CD4-positive, alpha-beta T cell (primary cell): Measurements from ENCODE around the gene MYOG. TPM values are rescaled to one million over a fixed set of nuclear protein-coding genes. Genes with fewer than 3 reads are reported as not detected.

Experiments used
- ATAC-seq: fragments of 200-7000 bp; cut with Tn5 transposase; one replicate; pipeline ENCODE4 v1.10.0; 2022; ENCODE audit warnings: mild to moderate bottlenecking; ENCODE audit not compliant: poor library complexity
- CTCF ChIA-PET: fragments of 350-600 bp; sonication (Branson Sonifier 250); formaldehyde crosslinking; loops from one replicate; lab custom pipeline; 2021; ENCODE audit warnings: antibody characterized with exemption, inconsistent platforms; lab: Charles Lee
- POLR2A ChIA-PET: fragments of 350-600 bp; sonication (Branson Sonifier 250); formaldehyde crosslinking; loops from one replicate; lab custom pipeline; 2021; ENCODE audit warnings: antibody characterized with exemption, inconsistent platforms; lab: Charles Lee
- DNase-seq, 14 experiments: peaks; one replicate each; pipeline ENCODE4 v3.0.0-alpha.2; 2013 to 2020; ENCODE audit warnings: mixed read lengths in 2 of 14
- H3K27ac ChIP-seq, 2 donors: one replicate each; pipeline versions ENCODE4 v1.5.1 to v1.7.0; 2013; ENCODE audit warnings: low read length in 2 of 2, low read depth in 1 of 2, mild to moderate bottlenecking in 1 of 2
- H3K27me3 ChIP-seq, 2 experiments: 1 replicate in 1 of 2; 2 replicates in 1 of 2; pipeline versions ENCODE4 v1.6.1 to v1.7.0; 2013; ENCODE audit warnings: low read length in 2 of 2, control low read depth in 1 of 2, mild to moderate bottlenecking in 1 of 2, moderate library complexity in 1 of 2; ENCODE audit not compliant: insufficient read depth in 2 of 2, control insufficient read depth in 1 of 2
- H3K36me3 ChIP-seq: one replicate; pipeline ENCODE4 v1.6.1; 2013; ENCODE audit warnings: low read length, control low read depth; ENCODE audit not compliant: insufficient read depth
- H3K4me1 ChIP-seq: one replicate; pipeline ENCODE4 v1.6.1; 2013; ENCODE audit warnings: low read length, control low read depth; ENCODE audit not compliant: insufficient read depth
- H3K4me3 ChIP-seq: one replicate; pipeline ENCODE4 v1.5.1; 2013; ENCODE audit warnings: mild to moderate bottlenecking, low read length, moderate library complexity
- H3K9me3 ChIP-seq, 2 experiments: 1 replicate in 1 of 2; 2 replicates in 1 of 2; pipeline versions ENCODE4 v1.6.1 to v1.7.0; 2013; ENCODE audit warnings: low read length in 2 of 2, mild to moderate bottlenecking in 2 of 2, control low read depth in 1 of 2, moderate library complexity in 1 of 2; ENCODE audit not compliant: control insufficient read depth in 1 of 2, insufficient read depth in 1 of 2
- H3K27ac Mint-ChIP-seq: one replicate; pipeline ENCODE4 v1.8.0; 2020; ENCODE audit warnings: mixed read lengths
- H3K27me3 Mint-ChIP-seq: one replicate; pipeline ENCODE4 v1.8.0; 2021; ENCODE audit warnings: mixed read lengths
- H3K36me3 Mint-ChIP-seq: one replicate; pipeline ENCODE4 v1.8.0; 2021; ENCODE audit warnings: low read depth, mixed read lengths
- H3K4me1 Mint-ChIP-seq: one replicate; pipeline ENCODE4 v1.8.0; 2021; ENCODE audit warnings: low read depth, mixed read lengths
- H3K4me3 Mint-ChIP-seq: one replicate; pipeline ENCODE4 v1.8.0; 2020; ENCODE audit warnings: mild to moderate bottlenecking, mixed read lengths
- H3K9me3 Mint-ChIP-seq: one replicate; pipeline ENCODE4 v1.8.0; 2020; ENCODE audit warnings: mixed read lengths
- CTCF ChIP-seq: fragments of 200-600 bp; IDR thresholded peaks from one replicate; pipeline ENCODE4 v1.8.0; 2022; ENCODE audit warnings: antibody characterized with exemption, mild to moderate bottlenecking
- intact Hi-C, 2 experiments: fragments of 100-400 bp; cut with DNase I in 1 of 2; cut with micrococcal nuclease in 1 of 2; formaldehyde crosslinking; loops; one replicate each; pipeline versions ENCODE4 v1.15.1 to v1.9.0; 2023 to 2025; cut with DNase I, micrococcal nuclease
- total RNA-seq, 174 experiments: library from RNA in 2 of 174; stranded (reverse) in 2 of 174; gene quantifications; one replicate each; pipeline ENCODE4 v1.2.3 and lab custom pipeline; 2021 to 2026

Gene MYOG
- total RNA-seq, 2 experiments from 2014 or later, result not detected

GRCh38 chr1:203054642-203055041 lies 31.2 kb downstream of the MYOG start:
- ATAC-seq (no peak), DNase-seq (no peak)
- H3K27me3 ChIP-seq, result peaks cover 0 to 4% of the 10 kb centered on the region in 2 experiments
- intact Hi-C loops, result no loop called here
- Mint-ChIP-seq H3K4me1 (no peaks in the 10 kb centered on the region), H3K4me3 (no peak overlapping the region), H3K27ac (no peak overlapping the region), H3K9me3 (no peaks in the 10 kb centered on the region), H3K27me3 (no peaks in the 10 kb centered on the region), H3K36me3 (no peaks in the 10 kb centered on the region)
- H3K9me3 ChIP-seq, result no peaks in the 10 kb centered on the region
- H3K36me3 ChIP-seq, result no peaks in the 10 kb centered on the region
- TF ChIP-seq CTCF, result no peak
- POLR2A ChIA-PET, result no interaction called here
- no peak overlapping the region for H3K4me3 ChIP-seq
- CTCF ChIA-PET, result interaction anchor here (1.8 kb wide), 1 partner anchor 15 kb away, joined by 3 read pairs; no protein-coding TSS in a partner anchor
- H3K27ac ChIP-seq, result no peak overlapping the region
- H3K4me1 ChIP-seq, result peaks cover 2% of the 10 kb centered on the region

DNA sequence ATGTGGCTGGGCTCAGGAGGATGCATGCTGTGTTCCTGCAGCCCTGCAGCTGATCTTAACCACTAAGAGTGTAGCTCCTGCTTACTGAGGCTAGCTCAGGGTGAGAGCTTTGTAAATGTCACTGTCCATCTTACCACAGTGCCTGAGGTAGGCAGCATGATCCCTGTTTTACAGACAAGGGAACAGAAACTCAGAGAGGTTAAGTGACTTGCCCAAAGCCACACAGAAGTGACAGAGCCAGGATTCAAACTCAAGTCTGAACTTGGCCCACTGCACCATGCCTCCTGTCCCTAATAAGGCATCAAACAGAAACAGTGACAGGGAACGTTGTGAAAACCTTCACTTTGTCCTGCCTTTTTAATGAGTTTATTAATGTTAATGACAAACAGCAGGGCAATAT lies 31.6 kb downstream of the MYOG start:
- Mint-ChIP-seq H3K4me3 (no peak overlapping the region), H3K27ac (no peak overlapping the region), H3K27me3 (no peaks in the 10 kb centered on the region), H3K36me3 (no peaks in the 10 kb centered on the region), H3K4me1 (no peaks in the 10 kb centered on the region), H3K9me3 (no peaks in the 10 kb centered on the region)
- no peak overlapping the region for H3K27ac ChIP-seq
- H3K4me1 ChIP-seq, result peaks cover 2% of the 10 kb centered on the region
- POLR2A ChIA-PET, result no interaction called here
- H3K4me3 ChIP-seq, result no peak overlapping the region
- intact Hi-C loops, result no loop called here
- H3K27me3 ChIP-seq, result peaks cover 0 to 4% of the 10 kb centered on the region in 2 experiments
- no peaks in the 10 kb centered on the region for H3K9me3 ChIP-seq
- TF ChIP-seq CTCF, result no peak
- DNase-seq (no peak), ATAC-seq (no peak)
- CTCF ChIA-PET, result interaction anchor here (1.8 kb wide), 1 partner anchor 15 kb away, joined by 3 read pairs; no protein-coding TSS in a partner anchor
- H3K36me3 ChIP-seq, result no peaks in the 10 kb centered on the region

DNA sequence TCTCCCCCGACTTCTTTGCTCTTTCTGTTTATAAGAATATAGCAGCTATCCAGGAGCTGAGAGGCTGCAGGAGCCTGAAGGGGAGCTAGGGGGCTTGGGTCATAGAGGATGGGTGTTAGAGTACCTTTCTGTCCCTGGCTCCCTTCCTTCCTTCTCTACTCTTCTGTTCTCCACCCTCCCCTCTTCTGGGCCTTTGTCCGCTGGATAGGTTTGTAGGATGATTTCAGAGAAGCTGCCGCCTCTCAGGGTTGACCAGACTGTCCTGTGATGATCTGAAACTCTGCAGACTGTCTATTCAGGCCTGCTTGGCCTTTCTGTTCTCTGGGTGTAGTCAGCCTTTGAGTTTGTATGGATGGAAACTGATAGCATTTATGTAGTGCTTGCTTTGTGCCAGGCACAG lies 33.2 kb downstream of the MYOG start:
- Histone ChIP-seq H3K4me1 (no peaks in the 10 kb centered on the region), H3K27ac (no peak overlapping the region), H3K4me3 (no peak overlapping the region), H3K36me3 (no peaks in the 10 kb centered on the region), H3K27me3 (peaks cover 0 to 4% of the 10 kb centered on the region in 2 experiments), H3K9me3 (no peaks in the 10 kb centered on the region)
- POLR2A ChIA-PET, result no interaction called here
- no peaks in the 10 kb centered on the region for H3K4me1 Mint-ChIP-seq
- intact Hi-C loops, result no loop called here
- no peak for TF ChIP-seq CTCF
- H3K27me3 Mint-ChIP-seq, result peaks cover 5% of the 10 kb centered on the region
- ATAC-seq (no peak), DNase-seq (no peak)
- no peak overlapping the region for H3K27ac Mint-ChIP-seq
- H3K36me3 Mint-ChIP-seq, result no peaks in the 10 kb centered on the region
- CTCF ChIA-PET, result interaction anchor here (1.2 kb wide), 1 partner anchor 14 kb away, joined by 3 read pairs; no protein-coding TSS in a partner anchor
- no peaks in the 10 kb centered on the region for H3K9me3 Mint-ChIP-seq
- no peak overlapping the region for H3K4me3 Mint-ChIP-seq
